ENCODE measurements around the gene RCSD1. TPM values are rescaled to one million over a fixed set of nuclear protein-coding genes. Genes with fewer than 3 reads are reported as not detected.
"Not testable (repeated sequence)": the region's sequence is repeated elsewhere in the genome, so short reads cannot be mapped to it uniquely, and the experiment has no call there.

The RCSD1 gene
- total and polyA plus RNA-seq, 2 donors from 2014 or later: 3.9 to 18.3 TPM

DNA sequence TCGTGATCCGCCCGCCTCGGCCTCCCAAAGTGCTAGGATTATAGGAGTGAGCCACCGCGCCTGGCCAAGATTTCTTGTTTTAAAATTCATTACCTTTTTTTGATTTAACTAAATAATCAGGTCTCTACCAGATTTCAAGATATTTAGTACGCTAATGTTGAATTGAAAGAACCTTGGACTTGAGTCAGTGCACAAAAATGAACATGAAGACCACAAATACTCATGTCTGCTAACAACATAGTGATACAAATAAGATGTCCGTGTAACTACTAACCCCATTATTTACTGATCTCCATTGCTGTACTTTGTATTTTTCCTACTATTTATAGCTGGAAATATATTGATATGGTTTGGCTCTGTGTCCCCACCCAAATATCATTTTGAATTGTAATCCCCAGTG lies 108.1 kb downstream of the RCSD1 start:
- Histone ChIP-seq H3K36me3 (ENCODE audit: control insufficient read depth in 2 of 3, insufficient read depth in 3 of 3, low read length in 3 of 3) (no peaks in the 10 kb centered on the region), H3K9ac (ENCODE audit: low read length in 3 of 3) (no peak overlapping the region), H3K4me3 (ENCODE audit: low read length in 3 of 3) (no peak overlapping the region), H3K27me3 (ENCODE audit: control insufficient read depth, insufficient read depth, low read length) (no peaks in the 10 kb centered on the region), H3K9me3 (ENCODE audit: control insufficient read depth in 2 of 3, insufficient read depth in 1 of 3, low read length in 3 of 3) (no peaks in the 10 kb centered on the region), H3K27ac (ENCODE audit: low read depth in 2 of 2, low read length in 2 of 2) (no peak overlapping the region), H3K4me1 (ENCODE audit: control insufficient read depth in 2 of 3, insufficient read depth in 2 of 3, low read depth in 1 of 3, low read length in 3 of 3) (peaks cover 0 to 5% (median 0%) of the 10 kb centered on the region in 3 donors)
- intact Hi-C loops (cut with DNase I): no loop called here
- TF ChIP-seq, protein P1, sequence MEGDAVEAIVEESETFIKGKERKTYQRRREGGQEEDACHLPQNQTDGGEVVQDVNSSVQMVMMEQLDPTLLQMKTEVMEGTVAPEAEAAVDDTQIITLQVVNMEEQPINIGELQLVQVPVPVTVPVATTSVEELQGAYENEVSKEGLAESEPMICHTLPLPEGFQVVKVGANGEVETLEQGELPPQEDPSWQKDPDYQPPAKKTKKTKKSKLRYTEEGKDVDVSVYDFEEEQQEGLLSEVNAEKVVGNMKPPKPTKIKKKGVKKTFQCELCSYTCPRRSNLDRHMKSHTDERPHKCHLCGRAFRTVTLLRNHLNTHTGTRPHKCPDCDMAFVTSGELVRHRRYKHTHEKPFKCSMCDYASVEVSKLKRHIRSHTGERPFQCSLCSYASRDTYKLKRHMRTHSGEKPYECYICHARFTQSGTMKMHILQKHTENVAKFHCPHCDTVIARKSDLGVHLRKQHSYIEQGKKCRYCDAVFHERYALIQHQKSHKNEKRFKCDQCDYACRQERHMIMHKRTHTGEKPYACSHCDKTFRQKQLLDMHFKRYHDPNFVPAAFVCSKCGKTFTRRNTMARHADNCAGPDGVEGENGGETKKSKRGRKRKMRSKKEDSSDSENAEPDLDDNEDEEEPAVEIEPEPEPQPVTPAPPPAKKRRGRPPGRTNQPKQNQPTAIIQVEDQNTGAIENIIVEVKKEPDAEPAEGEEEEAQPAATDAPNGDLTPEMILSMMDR (IDR thresholded peaks at IDR 0.05; ENCODE audit: borderline replicate concordance, extremely low read depth, insufficient read depth): no peak
- DNase-seq (no peak), FAIRE-seq (no peak)

GRCh38 chr1:167739752-167740151 lies 109.7 kb downstream of the RCSD1 start:
- intact Hi-C loops (cut with DNase I): no loop called here
- H3K36me3 ChIP-seq (ENCODE audit: control insufficient read depth in 2 of 3, insufficient read depth in 3 of 3, low read length in 3 of 3): no peaks in the 10 kb centered on the region
- H3K4me3 ChIP-seq (ENCODE audit: low read length in 3 of 3): no peak overlapping the region
- H3K27me3 ChIP-seq (ENCODE audit: control insufficient read depth, insufficient read depth, low read length): no peaks in the 10 kb centered on the region
- H3K27ac ChIP-seq (ENCODE audit: low read depth in 2 of 2, low read length in 2 of 2): no peak overlapping the region
- no peak overlapping the region for H3K9ac ChIP-seq (ENCODE audit: low read length in 3 of 3)
- H3K4me1 ChIP-seq (ENCODE audit: control insufficient read depth in 2 of 3, insufficient read depth in 2 of 3, low read depth in 1 of 3, low read length in 3 of 3): peaks cover 0 to 5% (median 0%) of the 10 kb centered on the region in 3 donors
- DNase-seq (no peak), FAIRE-seq (no peak)
- no peaks in the 10 kb centered on the region for H3K9me3 ChIP-seq (ENCODE audit: control insufficient read depth in 2 of 3, insufficient read depth in 1 of 3, low read length in 3 of 3)
- TF ChIP-seq, protein P1 (IDR thresholded peaks at IDR 0.05; ENCODE audit: borderline replicate concordance, extremely low read depth, insufficient read depth): no peak

DNA sequence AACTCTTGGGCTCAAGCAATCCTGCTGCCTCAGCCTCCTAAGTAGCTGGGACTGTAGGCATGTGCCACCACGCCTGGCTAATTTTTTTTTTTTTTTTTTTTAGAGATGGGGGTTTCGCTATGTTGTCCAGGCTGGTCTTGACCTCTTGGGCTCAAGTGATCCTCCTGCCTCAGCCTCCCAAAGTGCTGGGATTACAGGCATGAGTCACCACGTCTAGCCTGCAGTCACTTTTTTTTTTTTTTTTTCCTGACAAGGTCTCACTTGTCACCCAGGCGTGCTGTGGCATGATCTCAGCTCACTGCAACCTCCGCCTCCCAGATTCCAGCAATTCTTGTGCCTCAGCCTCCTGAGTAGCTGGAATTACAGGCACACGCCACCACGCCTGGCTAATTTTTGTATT lies 111.1 kb downstream of the RCSD1 start:
- H3K4me1 ChIP-seq (ENCODE audit: control insufficient read depth in 2 of 3, insufficient read depth in 2 of 3, low read depth in 1 of 3, low read length in 3 of 3); H3K9ac ChIP-seq (ENCODE audit: low read length in 3 of 3); H3K9me3 ChIP-seq (ENCODE audit: control insufficient read depth in 2 of 3, insufficient read depth in 1 of 3, low read length in 3 of 3); H3K27me3 ChIP-seq (ENCODE audit: control insufficient read depth, insufficient read depth, low read length); H3K36me3 ChIP-seq (ENCODE audit: control insufficient read depth in 2 of 3, insufficient read depth in 3 of 3, low read length in 3 of 3); H3K27ac ChIP-seq (ENCODE audit: low read depth in 2 of 2, low read length in 2 of 2); FAIRE-seq; DNase-seq; intact Hi-C loops (cut with DNase I); H3K4me3 ChIP-seq (ENCODE audit: low read length in 3 of 3): not testable (repeated sequence)

DNA sequence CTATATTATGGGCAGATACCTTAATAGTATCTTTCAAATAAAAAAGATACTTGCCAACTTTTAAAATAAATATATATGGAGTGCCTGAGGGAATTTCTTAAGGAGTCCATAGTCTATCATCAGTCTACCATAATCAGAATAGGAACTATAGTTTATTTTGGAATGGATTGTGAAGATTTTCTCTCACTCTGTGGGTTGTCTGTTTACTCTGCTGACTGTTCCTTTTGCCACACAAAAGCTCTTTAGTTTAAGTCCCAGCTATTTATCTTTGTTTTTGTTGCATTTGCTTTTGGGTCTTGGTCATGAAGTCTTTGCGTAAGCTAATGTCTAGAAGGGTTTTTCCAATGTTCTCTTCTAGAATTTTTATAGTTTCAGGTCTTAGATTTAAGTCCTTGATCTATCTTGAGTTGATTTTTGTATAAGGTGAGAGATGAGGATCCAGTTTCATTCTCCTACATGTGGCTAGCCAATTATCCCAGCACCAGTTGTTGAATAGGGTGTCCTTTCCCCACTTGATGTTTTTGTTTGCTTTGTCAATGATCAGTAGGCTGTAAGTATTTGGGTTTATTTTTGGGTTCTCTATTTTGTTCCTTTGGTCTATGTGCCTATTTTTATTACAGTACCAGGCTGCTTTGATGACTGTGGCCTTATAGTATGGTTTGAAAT lies 112.5 kb downstream of the RCSD1 start:
- H3K9me3 ChIP-seq (ENCODE audit: control insufficient read depth in 2 of 3, insufficient read depth in 1 of 3, low read length in 3 of 3); H3K27me3 ChIP-seq (ENCODE audit: control insufficient read depth, insufficient read depth, low read length); H3K4me1 ChIP-seq (ENCODE audit: control insufficient read depth in 2 of 3, insufficient read depth in 2 of 3, low read depth in 1 of 3, low read length in 3 of 3); H3K4me3 ChIP-seq (ENCODE audit: low read length in 3 of 3); intact Hi-C loops (cut with DNase I); H3K9ac ChIP-seq (ENCODE audit: low read length in 3 of 3); DNase-seq; H3K27ac ChIP-seq (ENCODE audit: low read depth in 2 of 2, low read length in 2 of 2); FAIRE-seq; H3K36me3 ChIP-seq (ENCODE audit: control insufficient read depth in 2 of 3, insufficient read depth in 3 of 3, low read length in 3 of 3): not testable (repeated sequence)

Measured in kidney (tissue), 14 donors.